Immature natural killer cell (primary cell): ENCODE measurements around the gene GRIN3B. TPM values are rescaled to one million over a fixed set of nuclear protein-coding genes. Genes with fewer than 3 reads are reported as not detected.

Experiments
- DNase-seq, 3 donors: peaks; one replicate each; pipeline ENCODE4 v3.0.0; 2022; ENCODE audit warnings: mixed read lengths in 1 of 3
- H3K27ac Mint-ChIP-seq, 6 donors: one replicate each; pipeline ENCODE4 v1.8.0; 2020; ENCODE audit warnings: mixed read lengths in 6 of 6, mild to moderate bottlenecking in 5 of 6, inconsistent platforms in 4 of 6, moderate library complexity in 3 of 6
- H3K27me3 Mint-ChIP-seq, 3 donors: one replicate each; pipeline ENCODE4 v1.8.0; 2020 to 2021; ENCODE audit warnings: low read depth in 3 of 3, mild to moderate bottlenecking in 3 of 3, mixed read lengths in 3 of 3, moderate library complexity in 3 of 3, inconsistent platforms in 1 of 3
- H3K36me3 Mint-ChIP-seq, 3 donors: one replicate each; pipeline ENCODE4 v1.8.0; 2020; ENCODE audit warnings: mixed read lengths in 3 of 3, inconsistent platforms in 2 of 3, mild to moderate bottlenecking in 2 of 3
- H3K4me1 Mint-ChIP-seq, 2 donors: one replicate each; pipeline ENCODE4 v1.8.0; 2020; ENCODE audit warnings: inconsistent platforms in 2 of 2, mild to moderate bottlenecking in 2 of 2, mixed read lengths in 2 of 2, moderate library complexity in 1 of 2
- H3K4me3 Mint-ChIP-seq, 5 donors: one replicate each; pipeline ENCODE4 v1.8.0; 2020; ENCODE audit warnings: mild to moderate bottlenecking in 5 of 5, mixed read lengths in 5 of 5, inconsistent platforms in 3 of 5, moderate library complexity in 3 of 5
- H3K9me3 Mint-ChIP-seq, 6 donors: one replicate each; pipeline ENCODE4 v1.8.0; 2020; ENCODE audit warnings: mild to moderate bottlenecking in 6 of 6, mixed read lengths in 6 of 6, inconsistent platforms in 4 of 6, moderate library complexity in 3 of 6
- polyA plus RNA-seq, 3 donors: library from polyadenylated mRNA; unstranded; fragments of 300-500 nt; fragmentation: Illumina TruSeq; gene quantifications; one replicate each; pipeline ENCODE4 v1.2.3, GENCODE V29; 2021

Gene GRIN3B
- polyA plus RNA-seq, 3 donors from 2014 or later = not detected

DNA sequence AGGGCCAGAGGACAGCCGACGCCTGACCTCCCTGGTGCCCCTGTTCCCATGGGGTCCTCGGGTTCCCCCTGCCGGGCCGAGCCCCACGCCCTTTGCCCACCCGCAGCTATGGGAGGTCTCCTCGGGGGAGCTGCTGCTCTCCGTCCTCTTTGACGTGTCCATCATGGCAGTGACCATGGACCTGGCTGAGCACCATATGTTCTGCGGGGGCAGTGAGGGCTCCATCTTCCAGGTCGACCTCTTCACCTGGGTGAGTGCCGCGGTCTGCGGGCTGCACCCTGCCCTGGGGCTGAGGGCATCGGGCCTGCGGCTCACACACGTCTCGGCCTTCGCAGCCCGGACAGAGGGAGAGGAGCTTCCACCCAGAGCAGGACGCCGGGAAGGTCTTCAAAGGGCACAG is 9.5 kb upstream of the GRIN3B start:
- H3K27ac Mint-ChIP-seq = no peak overlapping the region
- no peaks in the 10 kb centered on the region for H3K9me3 Mint-ChIP-seq
- DNase-seq = no peak
- peaks cover 9 to 12% of the 10 kb centered on the region in 2 donors for H3K4me1 Mint-ChIP-seq
- no peak overlapping the region for H3K4me3 Mint-ChIP-seq
- peaks cover 0 to 3% (median 0%) of the 10 kb centered on the region in 3 donors for H3K27me3 Mint-ChIP-seq
- H3K36me3 Mint-ChIP-seq = no peaks in the 10 kb centered on the region

DNA sequence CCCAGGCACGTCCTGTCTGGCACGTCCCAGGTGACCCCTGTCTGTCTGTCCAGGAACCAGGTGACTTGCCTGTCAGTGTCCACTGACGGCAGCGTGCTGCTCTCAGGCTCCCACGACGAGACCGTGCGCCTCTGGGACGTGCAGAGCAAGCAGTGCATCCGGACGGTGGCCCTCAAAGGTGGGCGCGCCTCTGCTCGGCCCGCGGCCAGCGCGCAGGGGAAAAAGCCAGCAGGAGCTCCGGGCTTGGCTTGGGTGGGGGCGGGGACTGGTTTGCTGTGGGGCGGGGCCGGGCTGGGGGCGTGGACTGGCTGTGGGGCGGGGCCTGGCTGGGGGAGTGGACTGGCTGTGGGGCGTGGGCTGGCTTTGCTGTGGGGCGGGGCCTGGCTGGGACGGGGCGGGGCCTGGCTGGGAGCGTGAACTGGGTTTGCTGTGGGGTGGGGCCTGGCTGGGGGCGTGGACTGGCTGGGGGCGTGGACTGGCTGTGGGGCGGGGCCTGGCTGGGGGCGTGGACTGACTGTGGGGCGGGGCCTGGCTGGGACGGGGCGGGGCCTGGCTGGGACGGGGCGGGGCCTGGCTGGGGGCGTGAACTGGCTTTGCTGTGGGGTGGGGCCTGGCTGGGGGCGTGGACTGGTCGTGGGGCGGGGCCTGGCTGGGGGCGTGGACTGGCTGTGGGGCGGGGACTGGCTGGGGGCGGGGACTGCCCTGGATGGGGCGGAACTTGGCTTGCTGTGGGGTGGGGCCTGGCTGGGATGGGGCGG is 8.9 kb upstream of the GRIN3B start:
- no peaks in the 10 kb centered on the region for H3K9me3 Mint-ChIP-seq
- peak; percentile 33 to 44 (median 34) for DNase-seq
- no peak overlapping the region for H3K4me3 Mint-ChIP-seq
- H3K27ac Mint-ChIP-seq = no peak overlapping the region
- H3K4me1 Mint-ChIP-seq = peaks cover 10 to 14% of the 10 kb centered on the region in 2 donors
- H3K27me3 Mint-ChIP-seq = peaks cover under 1 to 6% (median 2%) of the 10 kb centered on the region in 3 donors
- no peaks in the 10 kb centered on the region for H3K36me3 Mint-ChIP-seq

DNA sequence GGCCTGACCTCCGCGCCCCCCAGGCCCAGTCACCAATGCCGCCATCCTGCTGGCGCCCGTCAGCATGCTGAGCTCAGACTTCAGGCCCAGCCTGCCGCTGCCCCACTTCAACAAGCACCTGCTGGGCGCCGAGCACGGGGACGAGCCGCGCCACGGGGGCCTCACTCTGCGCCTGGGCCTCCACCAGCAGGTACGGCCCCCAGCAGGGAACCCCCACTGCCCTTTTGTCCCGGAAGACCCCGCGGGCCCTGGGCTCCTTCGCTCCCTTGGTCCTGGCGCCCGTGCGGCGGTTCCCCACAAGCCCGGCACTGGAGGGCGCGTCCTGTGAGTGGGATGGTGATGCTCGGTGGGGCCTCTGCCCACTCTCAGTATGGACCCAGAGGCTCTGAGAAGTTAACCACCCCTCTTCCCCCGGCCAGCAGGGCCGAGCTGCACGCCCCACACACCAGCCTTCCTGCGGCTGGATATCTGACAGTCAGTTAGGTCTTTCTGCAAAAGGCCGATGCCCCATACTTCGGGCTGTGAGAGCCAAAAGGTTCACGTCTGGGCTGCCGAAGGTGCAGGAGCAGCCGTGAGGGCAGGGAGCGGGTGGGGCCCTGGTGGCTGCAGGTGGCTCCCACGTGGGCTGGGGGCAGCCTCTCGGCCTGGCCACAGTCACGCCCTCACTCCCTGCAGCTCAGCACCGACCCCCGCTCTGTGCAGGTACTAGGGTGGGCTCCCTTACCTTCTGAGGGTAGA is 8.1 kb upstream of the GRIN3B start:
- no peak overlapping the region for H3K27ac Mint-ChIP-seq
- H3K36me3 Mint-ChIP-seq = no peaks in the 10 kb centered on the region
- peaks cover 5 to 10% (median 6%) of the 10 kb centered on the region in 3 donors for H3K27me3 Mint-ChIP-seq
- peaks cover 13 to 18% of the 10 kb centered on the region in 2 donors for H3K4me1 Mint-ChIP-seq
- no peaks in the 10 kb centered on the region for H3K9me3 Mint-ChIP-seq
- DNase-seq = no peak
- no peak overlapping the region for H3K4me3 Mint-ChIP-seq

DNA sequence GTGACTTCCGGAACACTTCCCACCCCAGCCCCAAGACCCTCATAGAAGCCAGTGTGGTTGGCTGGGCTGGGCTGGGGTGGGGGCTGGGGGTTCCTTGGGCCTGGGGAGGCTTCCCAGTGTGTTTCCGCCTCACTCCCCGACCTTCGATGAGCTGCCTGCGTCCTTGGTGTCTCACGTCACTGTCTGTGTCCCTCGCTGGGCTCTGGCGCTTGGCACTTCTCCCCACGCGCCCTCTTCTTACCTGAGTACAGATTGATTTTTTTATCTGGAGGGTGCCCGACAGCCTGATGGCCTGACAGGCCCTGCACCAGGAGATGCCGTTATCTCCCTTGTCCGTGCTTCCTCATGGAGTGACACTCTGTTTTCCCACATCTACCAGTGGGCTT is 7.6 kb upstream of the GRIN3B start:
- H3K9me3 Mint-ChIP-seq = no peaks in the 10 kb centered on the region

DNA sequence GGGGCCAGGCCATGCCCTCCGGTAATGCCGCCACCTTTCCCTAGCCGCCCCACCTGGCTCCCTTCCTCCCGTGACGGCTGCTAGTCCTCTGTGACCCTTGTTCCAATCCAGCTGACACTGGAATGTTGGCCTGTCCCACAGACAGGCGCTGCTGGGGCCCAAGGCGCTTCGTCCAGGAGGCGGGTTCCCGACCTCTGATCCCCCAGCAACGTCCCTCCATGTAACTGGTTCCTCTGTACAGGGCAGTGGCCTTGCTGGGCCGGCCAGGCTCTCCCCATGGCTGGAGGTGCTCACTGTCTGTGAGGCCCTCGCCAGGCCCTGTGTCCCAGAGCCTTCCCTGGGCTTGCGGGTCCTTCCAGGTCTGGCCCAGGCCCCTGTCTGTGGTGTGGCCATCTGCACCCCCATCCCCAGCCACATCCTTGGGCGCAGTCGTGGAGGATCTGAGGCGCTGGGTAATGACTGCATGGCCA is 6.8 kb upstream of the GRIN3B start:
- peaks cover 14 to 19% (median 15%) of the 10 kb centered on the region in 3 donors for H3K27me3 Mint-ChIP-seq
- no peaks in the 10 kb centered on the region for H3K36me3 Mint-ChIP-seq
- DNase-seq = no peak
- H3K4me1 Mint-ChIP-seq = peaks cover 13 to 20% of the 10 kb centered on the region in 2 donors
- H3K27ac Mint-ChIP-seq = peak overlapping the region in 2 of 6 donors; percentile 7 to 62
- no peak overlapping the region for H3K4me3 Mint-ChIP-seq
- H3K9me3 Mint-ChIP-seq = no peaks in the 10 kb centered on the region

More for the DNA sequence above, 7.6 kb upstream of the GRIN3B start:
- DNase-seq = no peak
- Mint-ChIP-seq H3K4me3 (no peak overlapping the region), H3K27me3 (peaks cover 6 to 12% (median 8%) of the 10 kb centered on the region in 3 donors), H3K36me3 (no peaks in the 10 kb centered on the region), H3K4me1 (peaks cover 13 to 19% of the 10 kb centered on the region in 2 donors), H3K27ac (peak overlapping the region in 3 of 6 donors; percentile 32 to 71 (median 55))

DNA sequence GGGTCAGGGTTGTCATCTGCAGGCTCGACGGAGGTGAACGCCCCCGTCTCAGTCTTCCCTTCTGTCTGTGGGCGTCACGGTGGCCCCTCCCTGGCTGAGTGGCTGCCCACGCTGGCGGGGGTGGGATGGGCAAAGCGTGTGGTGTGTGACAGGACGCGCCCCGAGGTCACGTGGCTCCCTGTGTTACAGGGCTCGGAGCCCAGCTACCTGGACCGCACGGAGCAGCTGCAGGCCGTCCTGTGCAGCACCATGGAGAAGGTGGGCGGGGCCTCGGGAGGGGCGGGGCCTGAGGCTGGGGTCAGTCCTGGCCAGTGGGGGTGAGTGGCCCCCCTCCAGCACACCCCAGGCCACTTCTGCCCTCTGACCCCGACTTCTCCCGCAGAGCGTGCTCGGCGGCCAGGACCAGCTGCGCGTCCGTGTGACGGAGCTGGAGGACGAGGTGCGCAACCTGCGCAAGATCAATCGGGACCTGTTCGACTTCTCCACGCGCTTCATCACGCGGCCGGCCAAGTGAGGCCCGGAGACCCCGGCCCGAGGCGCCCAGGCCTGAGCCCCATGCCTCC is 6.3 kb upstream of the GRIN3B start:
- H3K27ac Mint-ChIP-seq = no peak overlapping the region
- H3K4me3 Mint-ChIP-seq = no peak overlapping the region
- peaks cover 8 to 18% of the 10 kb centered on the region in 2 donors for H3K4me1 Mint-ChIP-seq
- H3K27me3 Mint-ChIP-seq = peaks cover 15 to 20% (median 18%) of the 10 kb centered on the region in 3 donors
- DNase-seq = no peak
- no peaks in the 10 kb centered on the region for H3K36me3 Mint-ChIP-seq
- H3K9me3 Mint-ChIP-seq = no peaks in the 10 kb centered on the region

DNA sequence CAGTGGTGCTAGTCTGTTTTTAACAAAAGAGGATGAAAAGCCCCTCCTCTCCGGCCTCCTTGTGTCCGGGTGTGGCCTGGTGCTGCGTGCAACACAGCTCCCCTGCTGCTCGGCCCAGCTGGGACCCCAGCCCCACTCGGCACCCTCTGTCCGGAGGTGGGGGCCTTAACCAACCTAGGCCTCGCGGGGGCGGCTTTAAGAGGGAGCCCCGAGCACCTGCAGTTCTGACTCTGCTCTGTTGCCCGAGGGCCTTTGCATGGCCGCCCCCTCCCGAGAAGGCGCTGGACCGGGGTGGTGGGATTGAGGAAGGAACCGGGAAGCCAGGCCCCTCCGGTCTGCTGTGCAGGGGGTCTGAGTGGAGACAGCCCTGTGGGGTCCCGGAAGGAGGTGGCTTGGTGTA is 5.7 kb upstream of the GRIN3B start:
- H3K36me3 Mint-ChIP-seq = no peaks in the 10 kb centered on the region
- no peaks in the 10 kb centered on the region for H3K9me3 Mint-ChIP-seq
- peaks cover 4 to 16% of the 10 kb centered on the region in 2 donors for H3K4me1 Mint-ChIP-seq
- peaks cover 20 to 25% (median 21%) of the 10 kb centered on the region in 3 donors for H3K27me3 Mint-ChIP-seq
- no peak for DNase-seq
- H3K27ac Mint-ChIP-seq = no peak overlapping the region
- H3K4me3 Mint-ChIP-seq = no peak overlapping the region

DNA sequence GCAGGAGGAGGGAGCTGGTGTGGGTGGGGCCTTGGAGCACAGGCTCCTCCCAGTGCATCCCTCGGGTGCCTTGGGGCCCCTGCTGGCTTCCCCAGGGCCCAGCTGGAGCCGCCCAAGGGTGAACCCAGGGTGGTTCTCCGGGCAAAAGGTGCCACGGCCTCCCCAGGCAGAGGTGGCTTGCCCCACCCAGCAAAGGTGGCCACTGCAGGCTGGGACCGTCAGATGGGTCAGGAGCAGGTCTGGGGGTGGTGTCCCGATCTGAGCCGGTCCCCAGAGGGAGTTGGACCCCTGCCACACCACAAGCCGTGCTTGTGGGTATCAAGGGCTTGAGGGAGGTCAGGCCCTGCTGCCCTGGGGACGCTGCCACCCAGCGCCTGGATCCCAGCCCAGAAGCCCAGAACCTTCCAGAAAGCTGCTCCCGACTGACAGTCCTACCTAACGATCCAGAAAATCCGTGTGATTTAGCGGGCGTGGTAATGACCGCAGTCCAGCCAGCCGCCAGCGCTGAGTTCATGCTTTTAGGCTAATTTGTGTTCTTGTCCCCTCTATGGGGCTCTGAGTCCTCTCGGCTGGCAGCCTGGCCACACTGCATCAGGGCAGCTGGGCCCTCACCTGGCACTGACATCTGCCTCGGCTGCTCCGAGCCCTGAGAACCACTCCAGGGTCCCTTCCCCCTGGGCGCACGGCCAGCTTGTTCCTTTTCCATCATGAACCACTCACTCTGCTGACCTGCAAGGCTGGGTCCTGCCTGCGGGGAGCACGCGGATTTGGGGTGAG is 5.0 kb upstream of the GRIN3B start:
- DNase-seq = no peak
- H3K4me3 Mint-ChIP-seq = no peak overlapping the region
- no peaks in the 10 kb centered on the region for H3K9me3 Mint-ChIP-seq
- H3K36me3 Mint-ChIP-seq = no peaks in the 10 kb centered on the region
- H3K27me3 Mint-ChIP-seq = peaks cover 20 to 25% (median 25%) of the 10 kb centered on the region in 3 donors
- H3K27ac Mint-ChIP-seq = no peak overlapping the region
- H3K4me1 Mint-ChIP-seq = peaks cover 4 to 15% of the 10 kb centered on the region in 2 donors

DNA sequence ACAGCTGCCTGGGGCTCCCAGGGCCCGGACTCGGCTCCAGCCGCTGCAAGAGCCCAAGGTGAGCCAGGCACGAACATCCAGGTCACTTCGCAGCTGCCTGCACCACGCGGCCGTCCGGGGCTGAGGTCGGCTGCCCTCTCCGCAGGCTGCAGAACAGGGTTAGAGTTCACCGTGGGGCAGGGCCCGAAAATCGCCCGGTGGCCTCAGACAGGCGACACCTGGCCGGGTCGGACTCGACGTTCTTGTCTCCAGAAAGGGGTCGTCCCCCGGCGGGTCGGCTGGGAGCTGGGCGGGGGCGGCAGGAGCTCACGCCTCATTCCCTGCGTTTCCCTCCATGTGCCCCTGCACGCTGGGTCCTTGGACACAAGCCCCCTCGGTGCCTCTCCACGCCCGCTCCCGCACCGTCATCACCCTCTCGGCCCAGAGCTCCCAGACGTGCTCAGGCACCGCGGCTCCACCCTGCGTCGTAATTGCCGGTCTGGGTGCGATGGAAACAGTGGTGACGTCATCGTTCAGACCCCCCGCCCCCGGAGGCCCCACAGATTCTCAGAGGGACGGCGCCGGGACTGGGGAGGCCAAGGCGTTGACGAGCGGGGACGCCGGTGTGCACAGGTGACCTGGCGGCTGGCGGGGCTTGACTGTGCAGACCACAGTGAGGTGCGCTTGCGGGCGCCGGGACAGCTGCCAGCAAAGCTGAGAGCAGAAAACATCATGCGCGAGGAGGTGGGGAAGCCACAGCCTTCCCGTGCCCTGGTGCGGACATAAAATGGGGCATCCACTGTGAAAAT is 4.0 kb upstream of the GRIN3B start:
- Mint-ChIP-seq H3K9me3 (no peaks in the 10 kb centered on the region), H3K4me1 (peaks cover 4 to 14% of the 10 kb centered on the region in 2 donors), H3K36me3 (no peaks in the 10 kb centered on the region), H3K4me3 (peak overlapping the region; percentile 30 to 72 (median 61)), H3K27ac (peak overlapping the region; percentile 43 to 94 (median 82)), H3K27me3 (peaks cover 20 to 25% (median 25%) of the 10 kb centered on the region in 3 donors)
- peak; percentile 80 to 87 (median 81) for DNase-seq

DNA sequence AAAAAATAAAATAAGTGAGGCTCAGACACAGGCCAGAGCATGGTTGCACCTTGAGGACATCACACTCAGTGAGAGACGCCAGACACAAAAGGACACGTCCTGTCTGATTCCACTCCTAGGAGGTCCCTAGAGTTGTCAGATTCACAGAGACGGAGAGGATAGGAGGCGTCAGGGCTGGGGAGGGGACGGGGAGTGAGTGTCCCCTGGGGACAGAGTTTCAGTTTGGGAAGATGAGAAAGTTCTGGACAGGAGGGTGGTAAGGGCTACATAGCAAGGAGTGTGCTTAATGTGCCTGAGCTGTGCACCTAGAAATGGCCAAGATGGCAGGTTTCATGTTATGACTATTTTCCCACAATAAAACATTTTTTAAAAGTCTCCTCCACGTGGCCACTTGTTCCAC is 2.2 kb upstream of the GRIN3B start:
- Mint-ChIP-seq H3K27ac (peak overlapping the region in 4 of 6 donors; percentile 30 to 65 (median 48)), H3K9me3 (no peaks in the 10 kb centered on the region), H3K27me3 (peaks cover 22 to 25% (median 25%) of the 10 kb centered on the region in 3 donors)

DNA sequence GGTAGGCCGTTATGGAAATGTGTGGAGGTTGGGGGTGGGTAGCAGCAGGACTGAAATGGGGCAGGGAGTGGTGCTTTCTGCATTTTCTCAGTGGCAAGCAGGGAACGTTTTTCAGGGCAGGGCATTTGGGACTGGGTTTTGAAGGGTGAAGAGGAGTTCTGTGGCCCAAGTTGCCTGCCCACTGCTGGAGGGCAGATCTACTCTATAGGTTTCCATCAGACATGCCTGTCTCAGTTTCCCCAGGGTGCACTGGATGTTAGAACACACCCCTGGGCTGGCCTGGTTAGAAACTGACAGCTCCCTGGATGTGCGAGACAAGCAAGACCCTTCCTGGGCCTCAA is 870 bp upstream of the GRIN3B start:
- Mint-ChIP-seq H3K27me3 (peaks cover 22 to 25% (median 25%) of the 10 kb centered on the region in 3 donors), H3K36me3 (no peaks in the 10 kb centered on the region), H3K9me3 (no peaks in the 10 kb centered on the region), H3K4me1 (peaks cover 4 to 14% of the 10 kb centered on the region in 2 donors), H3K4me3 (peak overlapping the region in 4 of 5 donors; percentile 40 to 51 (median 42)), H3K27ac (peak overlapping the region in 1 of 6 donors; percentile 23)
- no peak for DNase-seq

More for the DNA sequence above, 2.2 kb upstream of the GRIN3B start:
- Mint-ChIP-seq H3K4me1 (peaks cover 4 to 14% of the 10 kb centered on the region in 2 donors), H3K4me3 (peak overlapping the region in 1 of 5 donors; percentile 24), H3K36me3 (no peaks in the 10 kb centered on the region)
- DNase-seq = no peak

DNA sequence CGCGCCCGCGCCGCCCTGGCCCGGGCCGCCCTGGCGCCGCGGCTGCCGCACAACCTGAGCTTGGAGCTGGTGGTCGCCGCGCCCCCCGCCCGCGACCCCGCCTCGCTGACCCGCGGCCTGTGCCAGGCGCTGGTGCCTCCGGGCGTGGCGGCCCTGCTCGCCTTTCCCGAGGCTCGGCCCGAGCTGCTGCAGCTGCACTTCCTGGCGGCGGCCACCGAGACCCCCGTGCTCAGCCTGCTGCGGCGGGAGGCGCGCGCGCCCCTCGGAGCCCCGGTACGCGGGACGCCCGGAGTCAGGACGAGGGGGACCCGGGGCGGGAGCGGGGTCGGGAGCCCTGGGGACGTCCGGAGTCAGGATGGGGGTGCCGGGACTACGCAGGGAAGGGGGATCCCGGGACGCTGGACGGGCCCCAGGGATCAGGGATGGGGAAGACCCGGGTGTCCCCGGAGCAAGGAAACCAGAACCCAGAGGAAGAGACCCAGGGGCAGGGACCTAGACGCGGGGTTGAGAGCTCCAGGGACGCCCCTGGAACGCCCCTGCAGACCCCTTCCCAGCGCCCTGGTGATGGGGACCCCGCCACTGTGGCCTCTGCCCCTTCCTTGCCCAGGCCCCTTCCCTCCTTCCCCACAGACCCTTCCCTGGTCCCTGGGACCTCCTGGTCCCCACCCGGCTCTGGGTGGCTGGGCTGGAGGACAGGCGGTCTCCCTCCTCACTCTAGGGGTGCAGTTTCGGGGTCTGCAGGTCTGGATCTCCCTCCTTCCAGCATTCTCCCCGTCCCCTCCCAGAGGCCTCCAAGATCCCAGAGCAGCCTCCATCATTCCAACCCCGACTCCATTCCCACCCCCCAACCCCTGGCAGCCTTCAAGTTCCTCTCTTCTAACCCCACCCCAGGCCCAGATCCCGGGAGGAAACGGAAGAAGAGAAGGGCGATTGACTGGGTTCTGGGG is 645 bp downstream of the GRIN3B start:
- DNase-seq = no peak
- Mint-ChIP-seq H3K27ac (no peak overlapping the region), H3K9me3 (no peaks in the 10 kb centered on the region), H3K4me3 (no peak overlapping the region), H3K27me3 (peaks cover 21 to 25% (median 22%) of the 10 kb centered on the region in 3 donors), H3K4me1 (peaks cover 4 to 14% of the 10 kb centered on the region in 2 donors), H3K36me3 (no peaks in the 10 kb centered on the region)
